Measurements from ENCODE around the gene IL4I1. TPM values are rescaled to one million over a fixed set of nuclear protein-coding genes. Genes with fewer than 3 reads are reported as not detected.

The IL4I1 gene
- total RNA-seq, 1 donor, result 2.0 TPM

GRCh38 chr19:49850221-49850486, 46.5 kb downstream of the IL4I1 start:
- H3K4me1 ChIP-seq (ENCODE audit: insufficient read depth, low read length), result peaks cover 49% of the 10 kb centered on the region
- peaks cover 4% of the 10 kb centered on the region for H3K27me3 ChIP-seq (ENCODE audit: insufficient read depth, low read length)
- H3K4me3 ChIP-seq (ENCODE audit: low read length), result peak overlapping the region; percentile 90
- H3K9me3 ChIP-seq (ENCODE audit: low read depth, low read length), result no peaks in the 10 kb centered on the region

GRCh38 chr19:49849433-49850220, 47.1 kb downstream of the IL4I1 start:
- H3K9me3 ChIP-seq (ENCODE audit: low read depth, low read length), result no peaks in the 10 kb centered on the region
- H3K4me1 ChIP-seq (ENCODE audit: insufficient read depth, low read length), result peaks cover 55% of the 10 kb centered on the region
- no peak overlapping the region for H3K4me3 ChIP-seq (ENCODE audit: low read length)
- H3K27me3 ChIP-seq (ENCODE audit: insufficient read depth, low read length), result peaks cover 4% of the 10 kb centered on the region

GRCh38 chr19:49848938-49849337, 47.7 kb downstream of the IL4I1 start:
- Histone ChIP-seq H3K4me1 (ENCODE audit: insufficient read depth, low read length) (peaks cover 62% of the 10 kb centered on the region), H3K27me3 (ENCODE audit: insufficient read depth, low read length) (peaks cover 4% of the 10 kb centered on the region), H3K9me3 (ENCODE audit: low read depth, low read length) (no peaks in the 10 kb centered on the region), H3K4me3 (ENCODE audit: low read length) (no peak overlapping the region)

GRCh38 chr19:49847731-49848696, 48.7 kb downstream of the IL4I1 start:
- Histone ChIP-seq H3K27me3 (ENCODE audit: insufficient read depth, low read length) (peaks cover 4% of the 10 kb centered on the region), H3K4me1 (ENCODE audit: insufficient read depth, low read length) (peaks cover 69% of the 10 kb centered on the region), H3K9me3 (ENCODE audit: low read depth, low read length) (no peaks in the 10 kb centered on the region), H3K4me3 (ENCODE audit: low read length) (no peak overlapping the region)

GRCh38 chr19:49846408-49846807, 50.3 kb downstream of the IL4I1 start:
- Histone ChIP-seq H3K27me3 (ENCODE audit: insufficient read depth, low read length) (no peaks in the 10 kb centered on the region), H3K4me3 (ENCODE audit: low read length) (no peak overlapping the region), H3K9me3 (ENCODE audit: low read depth, low read length) (no peaks in the 10 kb centered on the region), H3K4me1 (ENCODE audit: insufficient read depth, low read length) (peaks cover 56% of the 10 kb centered on the region)

GRCh38 chr19:49845414-49845813, 51.3 kb downstream of the IL4I1 start:
- no peaks in the 10 kb centered on the region for H3K27me3 ChIP-seq (ENCODE audit: insufficient read depth, low read length)
- no peaks in the 10 kb centered on the region for H3K9me3 ChIP-seq (ENCODE audit: low read depth, low read length)
- H3K4me1 ChIP-seq (ENCODE audit: insufficient read depth, low read length), result peaks cover 55% of the 10 kb centered on the region
- H3K4me3 ChIP-seq (ENCODE audit: low read length), result no peak overlapping the region

- peaks cover 48% of the 10 kb centered on the region for H3K4me1 ChIP-seq (ENCODE audit: insufficient read depth, low read length)
- no peaks in the 10 kb centered on the region for H3K9me3 ChIP-seq (ENCODE audit: low read depth, low read length)
- no peaks in the 10 kb centered on the region for H3K27me3 ChIP-seq (ENCODE audit: insufficient read depth, low read length)
- H3K4me3 ChIP-seq (ENCODE audit: low read length), result no peak overlapping the region
Observed at GRCh38 chr19:49844138-49845095, 52.3 kb downstream of the IL4I1 start.

- Histone ChIP-seq H3K4me1 (ENCODE audit: insufficient read depth, low read length) (peaks cover 36% of the 10 kb centered on the region), H3K9me3 (ENCODE audit: low read depth, low read length) (no peaks in the 10 kb centered on the region), H3K27me3 (ENCODE audit: insufficient read depth, low read length) (no peaks in the 10 kb centered on the region), H3K4me3 (ENCODE audit: low read length) (no peak overlapping the region)
Observed at GRCh38 chr19:49843265-49843664, 53.4 kb downstream of the IL4I1 start.

GRCh38 chr19:49840736-49841249, 55.9 kb downstream of the IL4I1 start:
- no peaks in the 10 kb centered on the region for H3K27me3 ChIP-seq (ENCODE audit: insufficient read depth, low read length)
- H3K4me3 ChIP-seq (ENCODE audit: low read length), result no peak overlapping the region
- peaks cover 28% of the 10 kb centered on the region for H3K4me1 ChIP-seq (ENCODE audit: insufficient read depth, low read length)
- H3K9me3 ChIP-seq (ENCODE audit: low read depth, low read length), result no peaks in the 10 kb centered on the region

GRCh38 chr19:49840321-49840720, 56.4 kb downstream of the IL4I1 start:
- peaks cover 23% of the 10 kb centered on the region for H3K4me1 ChIP-seq (ENCODE audit: insufficient read depth, low read length)
- H3K4me3 ChIP-seq (ENCODE audit: low read length), result no peak overlapping the region
- H3K9me3 ChIP-seq (ENCODE audit: low read depth, low read length), result no peaks in the 10 kb centered on the region
- H3K27me3 ChIP-seq (ENCODE audit: insufficient read depth, low read length), result no peaks in the 10 kb centered on the region

- Histone ChIP-seq H3K27me3 (ENCODE audit: insufficient read depth, low read length) (no peaks in the 10 kb centered on the region), H3K9me3 (ENCODE audit: low read depth, low read length) (no peaks in the 10 kb centered on the region), H3K4me3 (ENCODE audit: low read length) (no peak overlapping the region), H3K4me1 (ENCODE audit: insufficient read depth, low read length) (peaks cover 17% of the 10 kb centered on the region)
Observed at GRCh38 chr19:49839713-49840112, 57.0 kb downstream of the IL4I1 start.

Other genes starting within 250 kb of the IL4I1 start
- gene IRF3, start 231.0 kb downstream of the IL4I1 start, total RNA-seq, result 27.2 TPM
- gene BCL2L12, start 231.0 kb downstream of the IL4I1 start, total RNA-seq, result 1.8 TPM
- gene PRMT1, start 219.6 kb downstream of the IL4I1 start, total RNA-seq, result 51.1 TPM
- 0.84 TPM for gene ADM5, start 207.3 kb downstream of the IL4I1 start, total RNA-seq
- 0.73 TPM for gene CPT1C, start 205.8 kb downstream of the IL4I1 start, total RNA-seq
- 0.31 TPM for gene TSKS, start 133.6 kb downstream of the IL4I1 start, total RNA-seq
- gene AP2A1, start 129.9 kb downstream of the IL4I1 start, total RNA-seq, result 30.2 TPM
- gene FUZ, start 83.6 kb downstream of the IL4I1 start, total RNA-seq, result 4.6 TPM
- 15.1 TPM for gene MED25, start 78.6 kb downstream of the IL4I1 start, total RNA-seq
- gene PTOV1, start 45.7 kb downstream of the IL4I1 start, total RNA-seq, result 26.1 TPM
- gene PNKP, start 29.3 kb downstream of the IL4I1 start, total RNA-seq, result 28.4 TPM
- gene AKT1S1, start 19.5 kb downstream of the IL4I1 start, total RNA-seq, result 3.0 TPM
- 6.1 TPM for gene TBC1D17, start 19.2 kb downstream of the IL4I1 start, total RNA-seq
- 5.0 TPM for gene ATF5, start 32.3 kb upstream of the IL4I1 start, total RNA-seq
- 21.8 TPM for gene NUP62, start 32.6 kb upstream of the IL4I1 start, total RNA-seq
- 0.10 TPM for gene SIGLEC11, start 64.3 kb upstream of the IL4I1 start, total RNA-seq
- 23.7 TPM for gene VRK3, start 128.5 kb upstream of the IL4I1 start, total RNA-seq
- gene ZNF473, start 129.1 kb upstream of the IL4I1 start, total RNA-seq, result 2.0 TPM

Measured in mononuclear cell (primary cell).